ENCODE data around the gene PNLIPRP2.

DNA sequence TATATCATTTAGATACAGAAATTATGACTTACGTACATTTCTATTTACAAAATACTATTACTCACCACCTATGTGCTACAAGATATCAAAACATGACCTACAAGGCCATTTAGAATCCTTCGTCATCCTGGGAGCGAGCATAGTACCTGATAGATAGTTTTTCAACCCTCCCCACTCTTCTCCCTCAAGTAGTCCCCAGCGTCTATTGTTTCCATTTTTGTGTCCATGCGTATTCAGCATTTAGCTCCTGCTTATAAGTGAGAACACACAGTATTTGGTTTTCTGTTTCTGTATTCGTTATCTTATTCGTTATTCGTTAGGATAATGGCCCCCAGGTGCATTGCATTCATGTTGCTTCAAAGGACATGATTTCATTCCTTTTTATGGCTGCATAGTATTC is 28.1 kb downstream of the PNLIPRP2 start:
- TF ChIP-seq, protein P1, sequence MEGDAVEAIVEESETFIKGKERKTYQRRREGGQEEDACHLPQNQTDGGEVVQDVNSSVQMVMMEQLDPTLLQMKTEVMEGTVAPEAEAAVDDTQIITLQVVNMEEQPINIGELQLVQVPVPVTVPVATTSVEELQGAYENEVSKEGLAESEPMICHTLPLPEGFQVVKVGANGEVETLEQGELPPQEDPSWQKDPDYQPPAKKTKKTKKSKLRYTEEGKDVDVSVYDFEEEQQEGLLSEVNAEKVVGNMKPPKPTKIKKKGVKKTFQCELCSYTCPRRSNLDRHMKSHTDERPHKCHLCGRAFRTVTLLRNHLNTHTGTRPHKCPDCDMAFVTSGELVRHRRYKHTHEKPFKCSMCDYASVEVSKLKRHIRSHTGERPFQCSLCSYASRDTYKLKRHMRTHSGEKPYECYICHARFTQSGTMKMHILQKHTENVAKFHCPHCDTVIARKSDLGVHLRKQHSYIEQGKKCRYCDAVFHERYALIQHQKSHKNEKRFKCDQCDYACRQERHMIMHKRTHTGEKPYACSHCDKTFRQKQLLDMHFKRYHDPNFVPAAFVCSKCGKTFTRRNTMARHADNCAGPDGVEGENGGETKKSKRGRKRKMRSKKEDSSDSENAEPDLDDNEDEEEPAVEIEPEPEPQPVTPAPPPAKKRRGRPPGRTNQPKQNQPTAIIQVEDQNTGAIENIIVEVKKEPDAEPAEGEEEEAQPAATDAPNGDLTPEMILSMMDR (conservative IDR thresholded peaks at IDR 0.05; ENCODE audit: low read depth, low read length) = no peak
- TF ChIP-seq SMC3 (IDR thresholded peaks at IDR 0.05; ENCODE audit: low read depth, low read length) (no peak), FOS (IDR thresholded peaks at IDR 0.05; ENCODE audit: low read depth, low read length) (no peak)

All from IMR-90 (cell line).